ENCODE results near the gene DNMBP. TPM values are rescaled to one million over a fixed set of nuclear protein-coding genes. Genes with fewer than 3 reads are reported as not detected.

The DNMBP gene
- total and polyA plus RNA-seq, 7 donors: 15.0 to 21.6 (median 18.6) TPM

DNA sequence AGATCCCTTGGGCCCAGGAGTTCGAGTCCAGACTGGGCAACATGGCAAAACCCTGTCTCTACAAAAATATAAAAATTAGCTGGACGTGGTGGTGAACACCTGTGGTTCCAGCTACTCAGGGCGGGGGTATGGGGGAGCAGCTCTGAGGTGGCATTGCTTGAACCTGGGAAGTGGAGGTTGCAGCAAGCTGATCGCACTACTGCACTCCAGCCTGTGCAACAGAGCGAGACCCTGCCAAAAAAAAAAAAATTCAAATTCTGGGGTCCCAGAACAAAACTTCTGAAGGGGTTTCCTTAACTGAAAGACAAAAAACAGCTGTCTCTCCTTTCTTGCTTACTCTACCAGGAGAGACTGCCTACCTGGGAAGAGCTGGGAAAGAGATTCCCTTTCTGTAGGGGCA lies 27.0 kb downstream of the DNMBP start:
- Histone ChIP-seq H3K27ac (peak overlapping the region; percentile 68 to 79 (median 72)), H3K9me3 (no peaks in the 10 kb centered on the region), H3K4me1 (peaks cover 0 to 64% (median 61%) of the 10 kb centered on the region in 4 donors), H3K4me3 (no peak overlapping the region), H3K27me3 (no peaks in the 10 kb centered on the region), H3K36me3 (no peaks in the 10 kb centered on the region)
- no peak for DNase-seq
- TF ChIP-seq EP300 (IDR thresholded peaks at IDR 0.05) (no peak), POLR2A (IDR thresholded peaks at IDR 0.05) (no peak), POLR2AphosphoS5 (IDR thresholded peaks at IDR 0.05) (no peak)
- TF ChIP-seq, protein P1, sequence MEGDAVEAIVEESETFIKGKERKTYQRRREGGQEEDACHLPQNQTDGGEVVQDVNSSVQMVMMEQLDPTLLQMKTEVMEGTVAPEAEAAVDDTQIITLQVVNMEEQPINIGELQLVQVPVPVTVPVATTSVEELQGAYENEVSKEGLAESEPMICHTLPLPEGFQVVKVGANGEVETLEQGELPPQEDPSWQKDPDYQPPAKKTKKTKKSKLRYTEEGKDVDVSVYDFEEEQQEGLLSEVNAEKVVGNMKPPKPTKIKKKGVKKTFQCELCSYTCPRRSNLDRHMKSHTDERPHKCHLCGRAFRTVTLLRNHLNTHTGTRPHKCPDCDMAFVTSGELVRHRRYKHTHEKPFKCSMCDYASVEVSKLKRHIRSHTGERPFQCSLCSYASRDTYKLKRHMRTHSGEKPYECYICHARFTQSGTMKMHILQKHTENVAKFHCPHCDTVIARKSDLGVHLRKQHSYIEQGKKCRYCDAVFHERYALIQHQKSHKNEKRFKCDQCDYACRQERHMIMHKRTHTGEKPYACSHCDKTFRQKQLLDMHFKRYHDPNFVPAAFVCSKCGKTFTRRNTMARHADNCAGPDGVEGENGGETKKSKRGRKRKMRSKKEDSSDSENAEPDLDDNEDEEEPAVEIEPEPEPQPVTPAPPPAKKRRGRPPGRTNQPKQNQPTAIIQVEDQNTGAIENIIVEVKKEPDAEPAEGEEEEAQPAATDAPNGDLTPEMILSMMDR (IDR thresholded peaks at IDR 0.05): no peak
- WGBS, 2 donors: 91 to 93% methylated on average over 5 of the region's 5 CpGs
- intact Hi-C loops (cut with DNase I): no loop called here

DNA sequence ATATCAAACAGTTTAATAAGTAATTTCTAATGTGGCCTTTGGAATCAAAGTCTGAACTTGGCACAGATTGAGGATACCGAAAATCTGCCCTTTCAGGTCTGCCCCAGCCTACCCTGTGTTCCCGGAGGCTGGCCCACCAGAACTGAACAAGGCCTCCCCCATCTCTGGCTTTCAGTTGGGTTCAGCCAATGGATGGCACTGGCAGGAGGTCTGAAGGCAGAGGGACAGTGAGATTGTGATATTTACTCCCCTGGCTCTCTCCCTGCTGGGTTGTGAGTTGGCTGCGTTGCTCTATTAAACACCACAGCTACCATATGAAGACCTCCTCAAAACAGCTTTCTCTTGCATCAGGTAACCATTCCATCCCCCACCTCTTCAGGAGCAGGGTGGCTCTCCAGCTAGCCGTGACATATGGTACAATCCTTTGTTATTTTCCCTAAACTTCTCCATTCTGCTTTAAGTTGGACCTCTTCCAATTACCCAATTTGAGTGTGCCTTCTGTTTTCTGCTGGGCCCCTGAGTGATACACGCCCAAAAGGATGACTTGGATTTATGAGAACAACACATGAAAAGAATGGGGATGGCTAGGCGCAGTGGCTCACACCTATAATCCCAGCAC lies 28.1 kb downstream of the DNMBP start:
- Histone ChIP-seq H3K9me3 (no peaks in the 10 kb centered on the region), H3K27ac (peak overlapping the region; percentile 7 to 79 (median 57)), H3K4me3 (no peak overlapping the region), H3K27me3 (no peaks in the 10 kb centered on the region), H3K4me1 (peaks cover 0 to 74% (median 71%) of the 10 kb centered on the region in 4 donors), H3K36me3 (no peaks in the 10 kb centered on the region)
- intact Hi-C loops (cut with DNase I): no loop called here
- TF ChIP-seq EP300 (IDR thresholded peaks at IDR 0.05): no peak
- no peak for TF ChIP-seq POLR2AphosphoS5 (IDR thresholded peaks at IDR 0.05)
- TF ChIP-seq, protein P1 (IDR thresholded peaks at IDR 0.05): no peak
- no peak for TF ChIP-seq POLR2A (IDR thresholded peaks at IDR 0.05)
- WGBS, 2 donors: 84 to 88% methylated on average over 6 of the region's 6 CpGs
- no peak for DNase-seq

DNA sequence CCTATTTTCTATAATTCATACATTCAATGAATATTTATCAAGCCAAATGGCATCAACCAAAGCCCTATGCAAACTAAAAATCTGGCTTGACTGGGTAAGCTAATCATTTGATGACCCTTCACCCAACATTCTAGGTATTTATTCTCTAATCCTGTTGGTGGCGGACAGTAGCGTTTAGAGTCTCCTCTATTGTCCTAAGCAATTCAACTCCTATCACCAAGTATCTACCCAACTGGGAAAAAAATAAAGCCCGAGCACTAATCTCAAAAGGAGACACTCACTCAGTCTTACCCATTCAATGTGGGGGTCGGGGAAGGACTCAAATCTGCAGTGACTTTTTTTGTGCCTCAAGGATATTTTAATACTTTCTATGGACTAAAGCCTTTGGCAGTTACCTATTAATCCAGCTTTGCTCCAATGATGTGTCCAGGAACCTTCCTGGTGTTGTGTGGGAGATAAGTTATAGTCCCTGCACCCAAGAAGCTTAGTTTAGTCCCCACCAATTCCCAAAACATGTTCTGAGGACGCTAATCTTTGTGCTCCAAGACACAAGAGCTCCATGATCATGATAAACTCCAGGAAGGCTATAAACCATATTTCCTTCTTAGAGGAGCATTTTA lies 30.6 kb downstream of the DNMBP start:
- Histone ChIP-seq H3K36me3 (no peaks in the 10 kb centered on the region), H3K4me3 (no peak overlapping the region), H3K27me3 (no peaks in the 10 kb centered on the region), H3K27ac (peak overlapping the region in 3 of 4 donors; percentile 39 to 83 (median 43)), H3K4me1 (peaks cover 0 to 87% (median 82%) of the 10 kb centered on the region in 4 donors), H3K9me3 (no peaks in the 10 kb centered on the region)
- intact Hi-C loops (cut with DNase I): no loop called here
- TF ChIP-seq, protein P1 (IDR thresholded peaks at IDR 0.05): no peak
- TF ChIP-seq POLR2AphosphoS5 (IDR thresholded peaks at IDR 0.05) (no peak), POLR2A (IDR thresholded peaks at IDR 0.05) (no peak), EP300 (IDR thresholded peaks at IDR 0.05) (no peak)
- DNase-seq: no peak
- 78 to 94% methylated on average over 5 of the region's 5 CpGs for WGBS, 2 donors

DNA sequence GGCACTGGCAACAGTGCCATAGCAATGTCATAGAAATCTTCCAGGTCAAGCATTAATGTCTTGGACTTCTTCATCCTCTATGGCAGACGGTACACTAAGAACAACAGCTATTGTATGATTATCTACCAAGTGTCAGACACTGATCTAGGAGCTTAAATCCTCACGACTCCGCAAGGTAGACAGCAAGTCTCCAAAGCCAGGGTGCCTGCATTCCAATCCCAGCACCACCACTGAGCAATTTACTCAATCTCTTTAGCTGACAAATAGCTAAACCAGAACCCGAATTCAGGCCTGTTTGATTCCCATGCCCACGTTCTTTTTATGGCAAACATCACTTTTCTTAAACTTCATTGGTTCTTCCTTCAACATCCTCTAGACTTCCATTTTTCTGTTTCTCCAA lies 31.8 kb downstream of the DNMBP start:
- intact Hi-C loops (cut with DNase I): loop anchor here (1.0 kb wide), 1 partner anchor 32 kb away; no protein-coding TSS in a partner anchor
- Histone ChIP-seq H3K36me3 (no peaks in the 10 kb centered on the region), H3K4me1 (peaks cover 0 to 77% (median 69%) of the 10 kb centered on the region in 4 donors), H3K4me3 (no peak overlapping the region), H3K27ac (peak overlapping the region; percentile 61 to 83 (median 78)), H3K9me3 (no peaks in the 10 kb centered on the region), H3K27me3 (no peaks in the 10 kb centered on the region)
- 94% methylated on average over 5 of the region's 5 CpGs for WGBS, 2 donors
- DNase-seq: no peak
- TF ChIP-seq POLR2A (IDR thresholded peaks at IDR 0.05) (no peak), EP300 (IDR thresholded peaks at IDR 0.05) (no peak), POLR2AphosphoS5 (IDR thresholded peaks at IDR 0.05) (no peak)
- TF ChIP-seq, protein P1 (IDR thresholded peaks at IDR 0.05): no peak

All from sigmoid colon (tissue), 7 donors.